WERI-Rb-1 (cell line): ENCODE data around the gene RLN3.
A peak's percentile ranks its signal among the peaks of the same experiment; 100 is the strongest.

ENCODE experiments used
- DNase-seq: peaks from one replicate; pipeline ENCODE4 v3.0.0-alpha.2; 2020
- H3K27ac ChIP-seq: fragments of 250-450 bp; sonication (Bioruptor Pico); 2 replicates; pipeline ENCODE4 v1.5.1; 2020; ENCODE audit warnings: mild to moderate bottlenecking, moderate library complexity
- H3K27me3 ChIP-seq: fragments of 250-450 bp; sonication (Bioruptor Pico); 2 replicates; pipeline ENCODE4 v1.5.1; 2021; ENCODE audit warnings: mild to moderate bottlenecking, low read depth, moderate library complexity; ENCODE audit not compliant: insufficient read depth, severe bottlenecking
- H3K36me3 ChIP-seq: fragments of 250-450 bp; sonication (Bioruptor Pico); 2 replicates; pipeline ENCODE4 v1.5.1; 2020; ENCODE audit warnings: mild to moderate bottlenecking, moderate library complexity
- H3K4me3 ChIP-seq: 2 replicates; pipeline ENCODE4 v1.5.1; 2011; ENCODE audit warnings: low read depth, mild to moderate bottlenecking, control low read depth, low read length
- H3K9me3 ChIP-seq: fragments of 250-450 bp; sonication (Bioruptor Pico); 2 replicates; pipeline ENCODE4 v1.5.1; 2021; ENCODE audit warnings: mild to moderate bottlenecking, moderate library complexity; ENCODE audit not compliant: severe bottlenecking
- TF ChIP-seq, protein P1 (sequence below): IDR thresholded peaks from 2 replicates; pipeline ENCODE4 v1.5.1; 2011; ENCODE audit warnings: low read depth, mild to moderate bottlenecking, control low read depth, inconsistent platforms, low read length

Gene RLN3

DNA sequence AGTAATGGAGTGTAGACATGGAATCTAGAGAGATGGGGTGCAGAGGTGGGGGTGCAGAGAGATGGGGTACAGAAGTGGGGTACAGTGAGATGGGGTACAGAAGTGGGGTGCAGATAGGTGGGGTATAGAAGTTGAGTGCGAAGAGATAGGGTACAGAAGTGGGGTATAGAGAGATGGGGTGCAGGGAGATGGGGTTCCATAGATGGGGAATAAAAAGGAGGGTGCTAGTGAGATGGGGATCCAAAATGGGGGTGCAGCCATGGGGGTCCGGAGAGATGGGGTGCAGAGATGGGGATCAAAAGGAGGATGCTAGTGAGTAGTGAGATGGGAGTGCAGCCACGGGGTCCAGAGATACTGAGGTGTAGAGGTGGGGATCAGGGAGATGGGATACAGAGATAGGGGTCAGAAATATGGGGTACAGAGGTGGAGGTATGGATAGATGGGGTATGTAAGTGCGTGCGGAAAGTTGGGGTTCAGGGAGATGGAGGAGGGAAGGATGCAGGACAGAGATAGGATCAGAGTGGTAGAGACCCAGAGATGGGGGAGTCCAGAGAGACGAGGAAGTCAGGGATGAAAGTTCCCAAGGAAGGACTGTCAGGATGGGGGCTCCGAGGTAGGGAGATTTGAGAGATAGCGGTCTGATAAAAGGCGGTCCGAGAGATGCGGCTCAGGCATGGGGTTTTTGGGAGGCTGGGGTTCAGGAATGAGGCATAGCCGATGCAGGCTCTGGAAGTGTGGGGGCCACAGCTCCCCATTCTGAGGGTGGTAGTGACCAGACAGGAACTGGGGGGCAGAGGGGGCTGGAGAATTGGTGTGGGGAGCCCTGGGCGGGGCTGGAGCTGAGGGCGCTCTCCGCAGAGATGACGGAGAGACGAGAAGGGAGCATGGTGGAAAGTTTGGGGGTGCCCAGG is 30.5 kb downstream of the RLN3 start:
- no peaks in the 10 kb centered on the region for H3K36me3 ChIP-seq
- H3K4me3 ChIP-seq = peak overlapping the region; percentile 48
- TF ChIP-seq, protein P1, sequence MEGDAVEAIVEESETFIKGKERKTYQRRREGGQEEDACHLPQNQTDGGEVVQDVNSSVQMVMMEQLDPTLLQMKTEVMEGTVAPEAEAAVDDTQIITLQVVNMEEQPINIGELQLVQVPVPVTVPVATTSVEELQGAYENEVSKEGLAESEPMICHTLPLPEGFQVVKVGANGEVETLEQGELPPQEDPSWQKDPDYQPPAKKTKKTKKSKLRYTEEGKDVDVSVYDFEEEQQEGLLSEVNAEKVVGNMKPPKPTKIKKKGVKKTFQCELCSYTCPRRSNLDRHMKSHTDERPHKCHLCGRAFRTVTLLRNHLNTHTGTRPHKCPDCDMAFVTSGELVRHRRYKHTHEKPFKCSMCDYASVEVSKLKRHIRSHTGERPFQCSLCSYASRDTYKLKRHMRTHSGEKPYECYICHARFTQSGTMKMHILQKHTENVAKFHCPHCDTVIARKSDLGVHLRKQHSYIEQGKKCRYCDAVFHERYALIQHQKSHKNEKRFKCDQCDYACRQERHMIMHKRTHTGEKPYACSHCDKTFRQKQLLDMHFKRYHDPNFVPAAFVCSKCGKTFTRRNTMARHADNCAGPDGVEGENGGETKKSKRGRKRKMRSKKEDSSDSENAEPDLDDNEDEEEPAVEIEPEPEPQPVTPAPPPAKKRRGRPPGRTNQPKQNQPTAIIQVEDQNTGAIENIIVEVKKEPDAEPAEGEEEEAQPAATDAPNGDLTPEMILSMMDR = no peak
- no peak overlapping the region for H3K27ac ChIP-seq
- no peaks in the 10 kb centered on the region for H3K9me3 ChIP-seq
- no peak for DNase-seq
- no peaks in the 10 kb centered on the region for H3K27me3 ChIP-seq

DNA sequence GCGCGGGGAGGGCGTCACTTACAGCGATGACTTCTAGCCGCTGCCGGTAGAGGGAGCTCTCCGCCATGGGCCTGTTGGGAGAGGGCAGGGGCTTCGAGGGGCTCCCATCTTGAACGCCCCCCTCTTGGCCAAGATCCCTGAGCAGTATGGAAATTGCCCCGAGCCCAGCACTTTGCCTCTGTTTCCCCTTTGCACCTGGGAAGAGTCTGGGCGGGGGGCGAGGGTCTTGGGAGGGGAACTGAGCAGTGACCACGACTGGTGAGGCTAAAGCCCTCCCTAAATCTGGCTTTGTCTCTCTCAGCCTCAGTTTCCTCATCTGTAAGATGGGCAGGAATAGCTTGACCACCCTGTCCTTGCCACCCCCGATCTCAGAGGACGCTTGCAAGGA is 31.1 kb downstream of the RLN3 start:
- TF ChIP-seq, protein P1 = peak; percentile 84
- Histone ChIP-seq H3K9me3 (no peaks in the 10 kb centered on the region), H3K27me3 (no peaks in the 10 kb centered on the region), H3K36me3 (no peaks in the 10 kb centered on the region), H3K27ac (no peak overlapping the region), H3K4me3 (no peak overlapping the region)
- peak; percentile 39 for DNase-seq

DNA sequence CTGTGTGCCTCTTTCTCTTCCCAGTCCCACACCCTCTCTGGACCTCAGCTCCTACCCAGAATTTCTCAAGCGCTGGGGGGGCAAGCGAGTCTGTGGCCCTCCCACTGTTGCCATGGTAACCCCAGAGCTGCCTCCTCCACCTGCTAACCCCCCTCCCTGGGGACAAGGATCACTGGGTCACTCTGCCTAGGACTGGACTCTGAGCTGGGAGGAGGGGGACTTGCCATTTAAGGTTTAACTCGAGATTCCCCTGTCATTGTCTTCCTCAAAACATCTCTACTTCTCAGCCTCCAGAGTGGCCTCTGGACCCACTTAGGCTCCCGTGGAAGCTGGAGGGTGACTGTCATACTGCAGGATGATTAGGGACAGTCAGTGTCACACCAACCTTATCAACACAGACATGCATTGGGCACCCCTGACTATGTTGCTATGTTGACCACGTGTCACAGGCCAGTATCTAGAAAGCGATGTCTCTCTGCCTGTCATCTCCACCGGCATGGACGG is 31.8 kb downstream of the RLN3 start:
- no peak overlapping the region for H3K27ac ChIP-seq
- H3K36me3 ChIP-seq = no peaks in the 10 kb centered on the region
- no peak for DNase-seq
- no peak overlapping the region for H3K4me3 ChIP-seq
- TF ChIP-seq, protein P1 = no peak
- no peaks in the 10 kb centered on the region for H3K9me3 ChIP-seq
- no peaks in the 10 kb centered on the region for H3K27me3 ChIP-seq

DNA sequence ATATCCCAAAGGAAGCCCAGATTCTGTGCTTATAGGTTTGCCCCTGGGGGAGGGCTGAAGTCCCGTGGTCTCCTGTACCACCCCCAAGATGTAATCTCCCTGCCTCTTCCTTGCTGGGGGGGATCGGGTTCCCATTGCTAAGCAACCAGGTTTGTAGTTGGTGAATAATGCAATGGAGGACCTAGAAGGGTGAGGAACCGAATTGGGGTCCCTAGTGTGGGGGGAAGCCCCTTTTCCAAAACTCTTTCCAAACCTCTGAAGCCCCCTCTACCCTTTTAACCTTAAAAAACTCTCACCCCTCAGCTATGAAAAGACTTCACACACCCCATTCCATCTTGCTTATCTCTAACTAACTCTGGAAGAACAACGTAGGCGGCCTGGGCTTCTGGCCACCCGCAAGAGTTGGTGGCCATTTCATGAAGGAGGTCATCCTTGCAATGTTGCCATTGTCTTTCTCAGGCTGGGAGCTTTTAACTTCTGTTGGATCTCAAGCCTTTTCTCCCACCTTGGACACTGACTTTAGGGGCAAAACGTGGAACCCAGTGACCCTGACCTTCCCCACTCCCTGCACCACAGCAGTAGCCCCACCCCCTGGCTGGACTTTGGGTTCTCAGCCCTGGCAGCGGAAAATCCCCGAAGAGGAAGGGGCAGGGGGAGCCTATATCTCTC is 33.3 kb downstream of the RLN3 start:
- DNase-seq = no peak
- H3K9me3 ChIP-seq = no peaks in the 10 kb centered on the region
- H3K4me3 ChIP-seq = no peak overlapping the region
- no peaks in the 10 kb centered on the region for H3K27me3 ChIP-seq
- no peaks in the 10 kb centered on the region for H3K36me3 ChIP-seq
- H3K27ac ChIP-seq = no peak overlapping the region
- TF ChIP-seq, protein P1 = no peak

DNA sequence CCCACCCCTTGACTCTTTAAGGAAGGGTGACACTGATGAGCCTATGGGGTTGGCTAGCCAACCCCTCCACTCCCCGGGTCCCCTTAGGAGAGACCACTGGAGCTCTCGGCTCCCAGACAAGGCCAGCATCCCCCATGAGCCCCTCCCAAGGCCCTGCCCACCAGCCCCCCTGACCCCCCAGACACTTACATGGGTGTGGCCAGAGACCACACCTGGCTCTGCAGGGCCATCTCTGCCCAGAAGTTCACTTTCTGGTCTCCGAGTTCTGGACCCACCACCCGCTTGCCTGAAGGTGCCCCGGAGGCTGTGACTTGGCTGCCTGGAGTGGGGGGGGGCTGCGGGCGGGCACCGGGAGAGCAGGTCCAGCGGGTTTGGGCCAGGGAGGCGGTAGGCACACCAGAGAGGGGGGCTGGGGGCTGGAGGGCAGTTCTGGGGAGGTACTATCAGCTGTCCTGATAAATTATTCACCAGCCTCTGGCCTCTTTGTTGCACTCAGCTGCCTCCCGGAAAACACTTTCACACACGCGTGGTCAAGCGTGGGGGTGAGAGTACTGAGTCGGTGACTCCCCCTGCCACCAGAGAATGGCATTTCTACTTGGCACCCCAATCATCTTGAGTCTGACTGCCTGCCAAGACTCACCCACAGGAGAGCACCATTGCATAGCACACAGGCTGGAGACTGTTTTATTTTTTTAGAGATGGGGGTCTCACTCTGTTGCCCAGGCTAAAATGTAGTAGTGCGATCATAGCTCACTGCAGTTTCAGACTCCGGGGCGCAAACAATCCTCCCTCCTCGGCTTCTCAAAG is 34.0 kb downstream of the RLN3 start, which contains the start of gene PALM3:
PALM3 (minus strand) TSS at position 326 of the 807 bp plus-strand sequence; CDS start at position 230, 96 bp downstream.
- Histone ChIP-seq H3K27me3 (no peaks in the 10 kb centered on the region), H3K9me3 (no peaks in the 10 kb centered on the region), H3K4me3 (no peak within 1 kb of the TSS), H3K27ac (no peak within 1 kb of the TSS), H3K36me3 (no peaks in the 10 kb centered on the region)
- DNase-seq = no peak
- TF ChIP-seq, protein P1 = no peak
